H9 (cell line): ENCODE measurements around the gene LRIG3. TPM values are rescaled to one million over a fixed set of nuclear protein-coding genes. Genes with fewer than 3 reads are reported as not detected.

ENCODE experiments used
- DNase-seq: peaks from one replicate; pipeline ENCODE4 v3.0.0-alpha.2; 2017
- H2AFZ ChIP-seq: one replicate; pipeline ENCODE4 v1.6.1; 2013; ENCODE audit warnings: mild to moderate bottlenecking, low read length, control low read depth, moderate library complexity
- H2AK5ac ChIP-seq: 2 replicates; pipeline ENCODE4 v1.6.1; 2013; ENCODE audit warnings: low read length, control low read depth, mixed read lengths; ENCODE audit not compliant: insufficient read length
- H2BK120ac ChIP-seq: one replicate; pipeline ENCODE4 v1.6.1; 2013; ENCODE audit warnings: low read depth, mild to moderate bottlenecking, low read length, control low read depth, inconsistent platforms; ENCODE audit not compliant: poor library complexity, severe bottlenecking
- H2BK12ac ChIP-seq: 2 replicates; pipeline ENCODE4 v1.6.1; 2013; ENCODE audit warnings: low read length, control low read depth, mixed read lengths, low read depth; ENCODE audit not compliant: insufficient read length
- H2BK15ac ChIP-seq: 2 replicates; pipeline ENCODE4 v1.6.1; 2013; ENCODE audit warnings: low read depth, low read length, control low read depth
- H2BK20ac ChIP-seq: one replicate; pipeline ENCODE4 v1.6.1; 2013; ENCODE audit warnings: low read depth, mild to moderate bottlenecking, low read length, control low read depth, inconsistent platforms; ENCODE audit not compliant: poor library complexity, severe bottlenecking
- H2BK5ac ChIP-seq: 2 replicates; pipeline ENCODE4 v1.6.1; 2013; ENCODE audit warnings: low read length, control low read depth, mixed read lengths; ENCODE audit not compliant: insufficient read length
- H3K14ac ChIP-seq: 2 replicates; pipeline ENCODE4 v1.6.1; 2013; ENCODE audit warnings: low read length, control low read depth; ENCODE audit not compliant: insufficient read depth
- H3K18ac ChIP-seq: 2 replicates; pipeline ENCODE4 v1.6.1; 2013; ENCODE audit warnings: low read depth, mild to moderate bottlenecking, mixed read lengths, low read length, control low read depth; ENCODE audit not compliant: insufficient read length
- H3K23ac ChIP-seq: 2 replicates; pipeline ENCODE4 v1.6.1; 2013; ENCODE audit warnings: low read length, control low read depth, mixed read lengths, low read depth; ENCODE audit not compliant: insufficient read length
- H3K23me2 ChIP-seq: 2 replicates; pipeline ENCODE4 v1.6.1; 2013; ENCODE audit warnings: low read depth, mild to moderate bottlenecking, mixed read lengths, low read length, control low read depth; ENCODE audit not compliant: insufficient read length, poor library complexity, severe bottlenecking
- H3K27ac ChIP-seq: 2 replicates; pipeline ENCODE4 v1.5.1; 2013; ENCODE audit warnings: low read length, control low read depth, mixed read lengths, low read depth; ENCODE audit not compliant: insufficient read length
- H3K27me3 ChIP-seq: 2 replicates; pipeline ENCODE4 v1.6.1; 2013; ENCODE audit warnings: low read length, control low read depth, inconsistent platforms; ENCODE audit not compliant: insufficient read depth
- H3K4ac ChIP-seq: 2 replicates; pipeline ENCODE4 v1.6.1; 2013; ENCODE audit warnings: low read depth, mild to moderate bottlenecking, control low read depth, inconsistent platforms, low read length, moderate library complexity
- H3K4me1 ChIP-seq: 2 replicates; pipeline ENCODE4 v1.6.1; 2013; ENCODE audit warnings: low read length, control low read depth, inconsistent platforms; ENCODE audit not compliant: insufficient read depth
- H3K4me2 ChIP-seq: 2 replicates; pipeline ENCODE4 v1.6.1; 2013; ENCODE audit warnings: low read length, control low read depth, mixed read lengths; ENCODE audit not compliant: insufficient read length, insufficient read depth
- H3K56ac ChIP-seq: 2 replicates; pipeline ENCODE4 v1.6.1; 2013; ENCODE audit warnings: low read depth, mild to moderate bottlenecking, mixed read lengths, low read length, control low read depth; ENCODE audit not compliant: insufficient read length
- H3K79me1 ChIP-seq: 2 replicates; pipeline ENCODE4 v1.6.1; 2013; ENCODE audit warnings: low read depth, mild to moderate bottlenecking, moderate library complexity, low read length, control low read depth, inconsistent platforms; ENCODE audit not compliant: insufficient read depth, poor library complexity, severe bottlenecking
- H3K79me2 ChIP-seq: 2 replicates; pipeline ENCODE4 v1.6.1; 2013; ENCODE audit warnings: low read length, control low read depth, inconsistent platforms; ENCODE audit not compliant: insufficient read depth
- H3K9ac ChIP-seq: 2 replicates; pipeline ENCODE4 v1.6.1; 2013; ENCODE audit warnings: low read length, control low read depth, mixed read lengths; ENCODE audit not compliant: insufficient read length; ENCODE audit errors: extremely low read depth
- H3K9me3 ChIP-seq: one replicate; pipeline ENCODE4 v1.6.1; 2013; ENCODE audit warnings: low read depth, low read length, inconsistent platforms; ENCODE audit not compliant: control insufficient read depth
- H3T11ph ChIP-seq: one replicate; pipeline ENCODE4 v1.6.1; 2013; ENCODE audit warnings: mild to moderate bottlenecking, low read length, control low read depth, inconsistent platforms
- H4K20me1 ChIP-seq: one replicate; pipeline ENCODE4 v1.6.1; 2013; ENCODE audit not compliant: control insufficient read depth, insufficient read length, insufficient read depth
- H4K5ac ChIP-seq: 2 replicates; pipeline ENCODE4 v1.6.1; 2013; ENCODE audit warnings: low read depth, mild to moderate bottlenecking, mixed read lengths, low read length, control low read depth; ENCODE audit not compliant: insufficient read length
- H4K8ac ChIP-seq: replicated peaks from 2 replicates; pipeline ENCODE4 v1.6.1; 2013; ENCODE audit warnings: low read length, control low read depth, mixed read lengths, low read depth; ENCODE audit not compliant: insufficient read length
- H4K91ac ChIP-seq: 2 replicates; pipeline ENCODE4 v1.6.1; 2013; ENCODE audit warnings: low read depth, mild to moderate bottlenecking, moderate library complexity, mixed read lengths, low read length, control low read depth; ENCODE audit not compliant: insufficient read length
- H3K27ac Mint-ChIP-seq, 3 experiments: 2 replicates in 2 of 3; 3 replicates in 1 of 3; pipeline ENCODE4 v1.8.0; 2020 to 2021; ENCODE audit warnings: mixed read lengths in 3 of 3, mild to moderate bottlenecking in 1 of 3, moderate library complexity in 1 of 3
- H3K27me3 Mint-ChIP-seq: 2 replicates; pipeline ENCODE4 v1.8.0; 2021; ENCODE audit warnings: low read depth, mild to moderate bottlenecking, moderate library complexity, mixed read lengths
- H3K36me3 Mint-ChIP-seq, 3 experiments: 2 replicates in 2 of 3; 3 replicates in 1 of 3; pipeline ENCODE4 v1.8.0; 2020 to 2021; ENCODE audit warnings: low read depth in 3 of 3, mixed read lengths in 3 of 3; ENCODE audit not compliant: insufficient read depth in 1 of 3
- H3K4me1 Mint-ChIP-seq, 2 experiments: 2 replicates each; pipeline ENCODE4 v1.8.0; 2020; ENCODE audit warnings: mixed read lengths in 2 of 2
- H3K4me3 Mint-ChIP-seq, 2 experiments: 2 replicates in 1 of 2; 3 replicates in 1 of 2; pipeline ENCODE4 v1.8.0; 2020 to 2021; ENCODE audit warnings: mild to moderate bottlenecking in 2 of 2, mixed read lengths in 2 of 2, moderate library complexity in 1 of 2
- H3K9me3 Mint-ChIP-seq, 2 experiments: 2 replicates in 1 of 2; 3 replicates in 1 of 2; pipeline ENCODE4 v1.8.0; 2020; ENCODE audit warnings: mild to moderate bottlenecking in 2 of 2, mixed read lengths in 2 of 2, moderate library complexity in 1 of 2
- WGBS: extraction: QIAGEN DNeasy Blood & Tissue Kit; methylation state at CpG from one replicate; pipeline ENCODE4 v1.1.7; 2013; ENCODE audit warnings: missing lambda C conversion rate, low lambda C conversion rate, mixed read lengths; ENCODE audit not compliant: insufficient read length; ENCODE audit errors: extremely low coverage; 5-methylcytosine and 5-hydroxymethylcytosine counted together
- total RNA-seq: library from RNA; stranded (reverse); gene quantifications from 2 replicates; pipeline ENCODE4 v1.2.1, GENCODE V29; 2021
- TF ChIP-seq, protein P1 (sequence below): fragments of 200-600 bp; sonication (generic); conservative IDR thresholded peaks from 3 replicates; pipeline ENCODE4 v1.8.0; 2021; ENCODE audit warnings: antibody characterized with exemption, mild to moderate bottlenecking

The LRIG3 gene
- total RNA-seq, 1 experiment from 2014 or later: 10.9 TPM

DNA sequence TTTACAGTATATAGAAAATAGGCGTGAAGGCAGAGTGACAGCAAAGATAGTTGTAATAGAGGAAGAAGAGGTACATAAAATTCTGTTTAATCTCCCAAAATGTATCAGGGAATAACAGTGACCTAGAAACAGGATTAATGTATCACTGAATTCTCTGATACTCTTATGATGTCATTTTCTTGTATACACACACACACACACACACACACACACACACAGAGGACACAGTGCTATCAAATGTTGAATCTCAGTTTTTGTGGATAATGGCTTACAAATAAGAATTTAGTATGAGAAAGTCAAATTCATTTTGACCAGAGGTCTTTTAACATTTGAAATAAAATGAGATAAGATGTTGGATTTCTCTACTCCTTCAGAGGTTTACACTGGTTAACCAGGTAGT is 4.3 kb upstream of the LRIG3 start:
- Mint-ChIP-seq H3K4me3 (no peak overlapping the region), H3K36me3 (no peaks in the 10 kb centered on the region), H3K27ac (no peak overlapping the region), H3K9me3 (no peaks in the 10 kb centered on the region), H3K27me3 (no peaks in the 10 kb centered on the region; the same call in 1 of the 2 replicates), H3K4me1 (peaks cover 18 to 19% of the 10 kb centered on the region in 2 experiments)
- no peak overlapping the region for H4K5ac ChIP-seq
- H3K27ac ChIP-seq: no peak overlapping the region
- no peaks in the 10 kb centered on the region for H3K79me1 ChIP-seq
- H2BK120ac ChIP-seq: no peak overlapping the region
- no peaks in the 10 kb centered on the region for H4K20me1 ChIP-seq
- WGBS: no CpG with 5 or more reads among the region's 1 CpG
- H2BK12ac ChIP-seq: no peak overlapping the region
- no peak overlapping the region for H4K8ac ChIP-seq
- H3K9ac ChIP-seq: no peak overlapping the region
- no peak overlapping the region for H3K4ac ChIP-seq
- H3K4me2 ChIP-seq: no peak overlapping the region
- no peak overlapping the region for H3K56ac ChIP-seq
- no peak overlapping the region for H4K91ac ChIP-seq
- no peak overlapping the region for H2BK15ac ChIP-seq
- H3T11ph ChIP-seq: no peak overlapping the region
- H2BK5ac ChIP-seq: no peak overlapping the region
- no peak overlapping the region for H2AK5ac ChIP-seq
- H3K9me3 ChIP-seq: no peaks in the 10 kb centered on the region
- no peak overlapping the region for H3K14ac ChIP-seq
- H3K23me2 ChIP-seq: peaks cover 7% of the 10 kb centered on the region
- no peak overlapping the region for H3K23ac ChIP-seq
- TF ChIP-seq, protein P1, sequence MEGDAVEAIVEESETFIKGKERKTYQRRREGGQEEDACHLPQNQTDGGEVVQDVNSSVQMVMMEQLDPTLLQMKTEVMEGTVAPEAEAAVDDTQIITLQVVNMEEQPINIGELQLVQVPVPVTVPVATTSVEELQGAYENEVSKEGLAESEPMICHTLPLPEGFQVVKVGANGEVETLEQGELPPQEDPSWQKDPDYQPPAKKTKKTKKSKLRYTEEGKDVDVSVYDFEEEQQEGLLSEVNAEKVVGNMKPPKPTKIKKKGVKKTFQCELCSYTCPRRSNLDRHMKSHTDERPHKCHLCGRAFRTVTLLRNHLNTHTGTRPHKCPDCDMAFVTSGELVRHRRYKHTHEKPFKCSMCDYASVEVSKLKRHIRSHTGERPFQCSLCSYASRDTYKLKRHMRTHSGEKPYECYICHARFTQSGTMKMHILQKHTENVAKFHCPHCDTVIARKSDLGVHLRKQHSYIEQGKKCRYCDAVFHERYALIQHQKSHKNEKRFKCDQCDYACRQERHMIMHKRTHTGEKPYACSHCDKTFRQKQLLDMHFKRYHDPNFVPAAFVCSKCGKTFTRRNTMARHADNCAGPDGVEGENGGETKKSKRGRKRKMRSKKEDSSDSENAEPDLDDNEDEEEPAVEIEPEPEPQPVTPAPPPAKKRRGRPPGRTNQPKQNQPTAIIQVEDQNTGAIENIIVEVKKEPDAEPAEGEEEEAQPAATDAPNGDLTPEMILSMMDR: no peak
- H3K27me3 ChIP-seq: no peaks in the 10 kb centered on the region
- no peaks in the 10 kb centered on the region for H3K4me1 ChIP-seq
- no peak overlapping the region for H2BK20ac ChIP-seq
- no peaks in the 10 kb centered on the region for H3K79me2 ChIP-seq
- DNase-seq: no peak
- H3K18ac ChIP-seq: no peak overlapping the region
- H2AFZ ChIP-seq: no peak overlapping the region
